Adrenal gland (tissue), 12 donors: ENCODE results near the gene ACOT7. TPM values are rescaled to one million over a fixed set of nuclear protein-coding genes. Genes with fewer than 3 reads are reported as not detected.

ENCODE experiments used
- DNase-seq, 7 donors: peaks; one replicate each; pipeline ENCODE4 v3.0.0-alpha.2; 2019 to 2020
- H3K27ac ChIP-seq, 5 donors: fragments of 200-600 bp; sonication (generic) in 4 of 5; 1 replicate in 3 of 5; 2 replicates in 2 of 5; pipeline versions ENCODE4 v1.5.1 to v1.8.0; 2016 to 2020; ENCODE audit warnings: mild to moderate bottlenecking in 1 of 5
- H3K27me3 ChIP-seq: fragments of 200-600 bp; 2 replicates; pipeline ENCODE4 v1.8.0; 2021
- H3K36me3 ChIP-seq, 2 donors: fragments of 200-600 bp; replicated peaks in 1 of 2; 1 replicate in 1 of 2; 2 replicates in 1 of 2; pipeline versions ENCODE4 v1.5.1 to v1.8.0; 2018 to 2022
- H3K4me1 ChIP-seq, 2 donors: fragments of 200-600 bp; replicated peaks in 1 of 2; 1 replicate in 1 of 2; 2 replicates in 1 of 2; pipeline versions ENCODE4 v1.5.1 to v1.8.0; 2018 to 2021
- H3K4me3 ChIP-seq, 4 donors: fragments of 200-600 bp; sonication (generic) in 3 of 4; one replicate each; pipeline ENCODE4 v1.5.1; 2016 to 2018
- H3K9me3 ChIP-seq, 3 donors: fragments of 200-600 bp; sonication (generic) in 1 of 3; replicated peaks in 1 of 3; 1 replicate in 2 of 3; 2 replicates in 1 of 3; pipeline versions ENCODE4 v1.5.1 to v1.8.0; 2016 to 2021
- CTCF ChIP-seq, 6 experiments: fragments of 450-650 bp in 4 of 6; fragments of 200-600 bp in 2 of 6; sonication (generic) in 1 of 6; IDR thresholded peaks; 1 replicate in 5 of 6; 2 replicates in 1 of 6; pipeline versions ENCODE4 v1.5.1 to v1.8.0; 2016 to 2021; ENCODE audit warnings: antibody characterized with exemption in 6 of 6, mild to moderate bottlenecking in 2 of 6, moderate library complexity in 1 of 6
- POLR2A ChIP-seq, 2 donors: fragments of 450-650 bp; IDR thresholded peaks; one replicate each; pipeline ENCODE4 v1.6.1; 2017; ENCODE audit warnings: antibody characterized with exemption in 2 of 2, mild to moderate bottlenecking in 2 of 2, moderate library complexity in 1 of 2
- WGBS, 4 donors: extraction: QIAGEN DNeasy Blood & Tissue Kit in 2 of 4; methylation state at CpG; one replicate each; pipeline versions ENCODE4 v1.1.5 to v1.1.7; 2013 to 2017; 5-methylcytosine and 5-hydroxymethylcytosine counted together
- intact Hi-C, 2 donors: fragments of 100-400 bp; cut with DNase I; formaldehyde crosslinking; loops; one replicate each; pipeline versions ENCODE4 v1.14.1 to v1.15.0; 2022 to 2023
- polyA plus RNA-seq, 3 donors: library from polyadenylated mRNA; stranded (reverse); fragments of 200-250 nt in 2 of 3; fragments of 350-450 nt in 1 of 3; fragmentation: Illumina TruSeq in 1 of 3; extraction: RNeasy Lipid Tissue Mini Kit (QIAGEN cat#74804) in 1 of 3; gene quantifications; one replicate each; pipeline ENCODE4 v1.2.3, GENCODE V29; 2013 to 2014
- total RNA-seq, 9 donors: library from RNA; depleted of rRNA in 4 of 9; stranded (reverse); fragments of >200 nt in 4 of 9; fragments of 120-200 nt in 1 of 9; fragmentation: NEBNext Ultra II Directional in 1 of 9; extraction: Animal tissue kit (Norgen Biotek cat#: 25700) in 1 of 9; gene quantifications; one replicate each; pipeline versions ENCODE4 v1.1.0 to v1.2.4, GENCODE V29; 2013 to 2023
- donor health status: healthy with polysubstance abuse.
- donor health status: Bipolar disorder and iron deficiency.
- donor health status: DM: yes; HTN: yes; CAD: no.
- donor health status: DM: no; HTN: no; CAD: no.
- donor health status: DM: no; HTN: no; CAD: no.
- donor health status: DM: yes; HTN: yes; CAD: no.

Gene ACOT7
- total and polyA plus RNA-seq, 12 donors: 8.4 to 29.4 (median 14.5) TPM

DNA sequence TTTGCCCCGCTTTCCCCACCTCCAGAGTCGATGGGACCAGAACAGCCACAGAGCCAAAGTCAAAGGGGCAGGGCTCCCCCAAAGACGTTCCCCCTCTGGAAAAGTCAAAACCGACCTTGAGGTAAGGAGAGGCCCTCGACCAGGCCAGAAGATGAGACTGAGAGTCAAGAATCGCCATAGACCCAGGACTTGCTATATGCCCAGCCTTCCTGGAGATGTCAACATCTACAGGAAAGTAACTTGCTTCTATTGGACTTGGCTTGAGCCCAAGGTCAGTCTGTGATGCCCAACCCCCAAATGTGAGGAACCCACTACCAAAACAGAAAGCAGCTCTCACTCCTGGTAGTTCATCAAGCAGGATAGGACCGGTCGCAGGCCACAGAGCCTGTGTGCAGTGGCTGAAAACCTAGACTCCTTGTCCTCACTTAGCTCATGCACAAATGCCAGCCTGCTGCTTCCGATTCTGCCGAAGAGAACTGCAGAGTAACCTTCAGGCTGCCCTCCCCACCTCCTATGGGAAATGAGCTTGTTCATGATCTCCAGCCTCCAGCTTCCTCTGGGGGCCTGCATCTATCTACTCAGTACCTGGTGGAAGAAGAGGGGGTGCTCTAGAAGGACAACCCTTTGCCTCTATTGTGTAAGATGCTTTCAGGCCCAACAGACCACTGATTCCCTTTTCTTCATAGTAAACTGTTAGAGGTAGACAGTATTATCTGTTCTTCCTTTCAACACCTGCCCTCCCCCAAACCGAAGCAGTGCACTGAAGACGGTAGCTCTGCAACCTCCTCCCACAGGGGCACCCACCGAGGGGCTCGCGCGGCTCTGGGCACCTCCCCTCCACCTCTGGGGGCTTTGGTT, 1.4 kb downstream of the ACOT7 start:
- Histone ChIP-seq H3K4me3 (peak overlapping the region in 1 of 4 donors; percentile 94), H3K27me3 (no peaks in the 10 kb centered on the region), H3K9me3 (no peaks in the 10 kb centered on the region), H3K27ac (peak overlapping the region in 1 of 5 donors; percentile 100), H3K36me3 (no peaks in the 10 kb centered on the region), H3K4me1 (peaks cover 11 to 12% of the 10 kb centered on the region in 2 donors)
- intact Hi-C loops: no loop called here
- peak in 2 of 7 donors; percentile 14 to 16 for DNase-seq
- TF ChIP-seq CTCF (IDR thresholded peaks at IDR 0.05) (no peak), POLR2A (IDR thresholded peaks at IDR 0.05) (no peak)
- 36 to 42% (median 40%) methylated on average over 13 to 16 of the region's 16 CpGs for WGBS, 4 donors

DNA sequence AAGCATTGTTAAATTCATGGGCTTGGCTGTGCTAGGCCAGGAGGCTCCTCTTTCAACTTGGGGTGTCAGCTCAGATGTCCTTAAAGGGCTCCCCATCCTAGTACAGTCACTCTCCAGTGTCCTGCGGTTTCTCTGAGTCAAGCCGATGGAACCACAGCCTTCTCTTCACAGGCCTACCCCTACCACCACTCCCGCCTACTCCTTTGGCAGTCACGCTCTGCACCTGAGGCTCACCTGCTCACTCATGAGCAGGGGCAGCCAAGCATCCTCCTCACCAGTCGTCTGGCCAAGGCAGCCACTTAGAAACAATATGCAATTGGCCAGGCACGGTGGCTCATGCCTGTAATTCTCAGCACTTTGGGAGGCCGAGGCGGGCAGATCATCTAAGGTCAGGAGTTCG, 3.6 kb downstream of the ACOT7 start:
- 93 to 96% (median 95%) methylated on average over 9 of the region's 9 CpGs for WGBS, 4 donors
- H3K36me3 ChIP-seq: no peaks in the 10 kb centered on the region
- H3K4me3 ChIP-seq: no peak overlapping the region
- no peaks in the 10 kb centered on the region for H3K27me3 ChIP-seq
- no peak for DNase-seq
- TF ChIP-seq POLR2A (IDR thresholded peaks at IDR 0.05) (no peak), CTCF (IDR thresholded peaks at IDR 0.05) (no peak)
- H3K4me1 ChIP-seq: peaks cover 11 to 12% of the 10 kb centered on the region in 2 donors
- no peak overlapping the region for H3K27ac ChIP-seq
- no peaks in the 10 kb centered on the region for H3K9me3 ChIP-seq
- intact Hi-C loops: no loop called here

- Histone ChIP-seq H3K4me1 (no peaks in the 10 kb centered on the region), H3K9me3 (no peaks in the 10 kb centered on the region), H3K4me3 (no peak overlapping the region), H3K36me3 (no peaks in the 10 kb centered on the region), H3K27ac (no peak overlapping the region), H3K27me3 (no peaks in the 10 kb centered on the region)
- intact Hi-C loops: no loop called here
- 81 to 91% (median 87%) methylated on average over 10 of the region's 10 CpGs for WGBS, 4 donors
- TF ChIP-seq CTCF (IDR thresholded peaks at IDR 0.05) (no peak), POLR2A (IDR thresholded peaks at IDR 0.05) (no peak)
- DNase-seq: no peak
Observed at GRCh38 chr1:6386371-6386949, 7.1 kb downstream of the ACOT7 start.

GRCh38 chr1:6385488-6386191, 7.9 kb downstream of the ACOT7 start:
- WGBS, 4 donors: 75 to 94% (median 83%) methylated on average over 3 to 22 of the region's 22 CpGs
- TF ChIP-seq CTCF (IDR thresholded peaks at IDR 0.05) (no peak), POLR2A (IDR thresholded peaks at IDR 0.05) (no peak)
- no peaks in the 10 kb centered on the region for H3K4me1 ChIP-seq
- no peak overlapping the region for H3K27ac ChIP-seq
- no peaks in the 10 kb centered on the region for H3K36me3 ChIP-seq
- intact Hi-C loops: no loop called here
- H3K4me3 ChIP-seq: no peak overlapping the region
- H3K27me3 ChIP-seq: no peaks in the 10 kb centered on the region
- H3K9me3 ChIP-seq: no peaks in the 10 kb centered on the region
- DNase-seq: peak in 5 of 7 donors; percentile 20 to 93 (median 51)
